Stimulated activated CD4-positive, alpha-beta T cell treated with anti-CD3 and anti-CD28 coated beads, Interleukin-12 subunit alpha, Interleukin-12 subunit beta, amount 100 ng/mL, for 48 hours (primary cell): ENCODE data around the gene CCDC149.
"Not testable (repeated sequence)": the region's sequence is repeated elsewhere in the genome, so short reads cannot be mapped to it uniquely, and the experiment has no call there.

Source experiments
- DNase-seq, 3 donors: peaks; one replicate each; pipeline ENCODE4 v3.0.0-alpha.2; 2020; ENCODE audit warnings: low read depth in 2 of 3, low spot score in 1 of 3

Gene CCDC149

GRCh38 chr4:24917076-24917856 lies 4.4 kb upstream of the CCDC149 start:
- DNase-seq = no peak

- DNase-seq = no peak
Observed at GRCh38 chr4:24915121-24915922, 2.5 kb upstream of the CCDC149 start.

- no peak for DNase-seq
Observed at GRCh38 chr4:24914460-24914859, 1.6 kb upstream of the CCDC149 start.

- DNase-seq = no peak
Observed at GRCh38 chr4:24913119-24913485, 260 bp upstream of the CCDC149 start.

- DNase-seq = no peak
Observed at GRCh38 chr4:24910499-24910898, 2.3 kb downstream of the CCDC149 start.

- DNase-seq = not testable (repeated sequence)
Observed at GRCh38 chr4:24909606-24910005, 3.2 kb downstream of the CCDC149 start.

- no peak for DNase-seq
Observed at GRCh38 chr4:24897639-24898038, 15.2 kb downstream of the CCDC149 start.

- no peak for DNase-seq
Observed at GRCh38 chr4:24896977-24897376, 15.9 kb downstream of the CCDC149 start.

GRCh38 chr4:24896056-24896455 lies 16.8 kb downstream of the CCDC149 start:
- DNase-seq = no peak

GRCh38 chr4:24895461-24895860 lies 17.4 kb downstream of the CCDC149 start:
- DNase-seq = no peak

- no peak for DNase-seq
Observed at GRCh38 chr4:24894846-24895245, 18.0 kb downstream of the CCDC149 start.

- no peak for DNase-seq
Observed at GRCh38 chr4:24894243-24894642, 18.6 kb downstream of the CCDC149 start.

- no peak for DNase-seq
Observed at GRCh38 chr4:24892778-24893177, 20.1 kb downstream of the CCDC149 start.

GRCh38 chr4:24892278-24892677 lies 20.6 kb downstream of the CCDC149 start:
- no peak for DNase-seq

- no peak for DNase-seq
Observed at GRCh38 chr4:24890561-24891126, 22.2 kb downstream of the CCDC149 start.

- DNase-seq = no peak
Observed at GRCh38 chr4:24889991-24890390, 22.9 kb downstream of the CCDC149 start.

GRCh38 chr4:24888475-24889344 lies 24.1 kb downstream of the CCDC149 start:
- no peak for DNase-seq

- no peak for DNase-seq
Observed at GRCh38 chr4:24887881-24888430, 24.9 kb downstream of the CCDC149 start.

- no peak for DNase-seq
Observed at GRCh38 chr4:24886596-24886995, 26.2 kb downstream of the CCDC149 start.

- DNase-seq = no peak
Observed at GRCh38 chr4:24885342-24885741, 27.5 kb downstream of the CCDC149 start.

- DNase-seq = no peak
Observed at GRCh38 chr4:24884902-24885301, 27.9 kb downstream of the CCDC149 start.
